HCT116 (cell line): ENCODE data around the gene OFD1. TPM values are rescaled to one million over a fixed set of nuclear protein-coding genes. Genes with fewer than 3 reads are reported as not detected.

Source experiments
- ATAC-seq: fragments of 200-7000 bp; cut with Tn5 transposase; 2 replicates; pipeline ENCODE4 v1.9.1; 2020; ENCODE audit warnings: mild to moderate bottlenecking, moderate library complexity
- BruUV-seq: library from RNA; stranded (reverse); fragments of 400-500 nt; replicated peaks from 2 replicates; lab custom pipeline; 2021; lab: Mats Ljungman, UMichigan
- CTCF ChIA-PET: fragments of 300-600 bp; sonication (Branson Sonifier 250); formaldehyde crosslinking; loops from one replicate; lab custom pipeline; 2021; ENCODE audit warnings: antibody characterized with exemption; lab: Charles Lee
- POLR2A ChIA-PET: fragments of 300-600, 350-600 bp; sonication (Branson Sonifier 250); formaldehyde crosslinking; loops from one replicate; lab custom pipeline; 2021; ENCODE audit warnings: antibody characterized with exemption; lab: Charles Lee
- RAD21 ChIA-PET, 2 experiments: fragments of 300-600 bp; sonication (Branson Sonifier 250); formaldehyde crosslinking; loops; one replicate each; lab custom pipeline; 2023; ENCODE audit warnings: low total read pairs in 2 of 2; ENCODE audit not compliant: uncharacterized antibody in 2 of 2, unreplicated experiment in 2 of 2, low non-redundant PET in 1 of 2; lab: Charles Lee
- DNase-seq: peaks from one replicate; pipeline ENCODE4 v3.0.0-alpha.2; 2010; ENCODE audit warnings: low read depth, low spot score
- H2AFZ ChIP-seq: fragments of 200-600 bp; shearing (Covaris generic), sonication (generic); 2 replicates; pipeline ENCODE4 v1.6.1; 2017; ENCODE audit warnings: low read depth, mixed run types, mixed read lengths, antibody characterized with exemption, low read length; ENCODE audit not compliant: poor library complexity, severe bottlenecking
- H3K27ac ChIP-seq: 2 replicates; pipeline ENCODE4 v1.5.1; 2012; ENCODE audit warnings: low read depth, low read length
- H3K27me3 ChIP-seq: fragments of 200-600 bp; sonication (generic); 2 replicates; pipeline ENCODE4 v1.6.1; 2016; ENCODE audit warnings: mixed run types, low read length, mixed read lengths; ENCODE audit not compliant: insufficient read depth
- H3K36me3 ChIP-seq, 2 experiments: fragments of 200-500 bp in 1 of 2; fragments of 200-600 bp in 1 of 2; sonication (Bioruptor generic) in 1 of 2; sonication (generic) in 1 of 2; 2 replicates each; pipeline versions ENCODE4 v1.5.1 to v1.6.1; 2014 to 2016; ENCODE audit warnings: low read length in 2 of 2, inconsistent platforms in 1 of 2, mixed read lengths in 1 of 2, mixed run types in 1 of 2; ENCODE audit not compliant: insufficient read depth in 2 of 2, control insufficient read depth in 1 of 2
- H3K4me1 ChIP-seq, 2 experiments: fragments of 200-600 bp in 1 of 2; sonication (generic) in 1 of 2; 2 replicates each; pipeline versions ENCODE4 v1.5.1 to v1.6.1; 2012 to 2017; ENCODE audit warnings: low read length in 2 of 2, inconsistent platforms in 1 of 2, mild to moderate bottlenecking in 1 of 2, mixed read lengths in 1 of 2, mixed run types in 1 of 2, moderate library complexity in 1 of 2; ENCODE audit not compliant: insufficient read depth in 2 of 2, control insufficient read depth in 1 of 2
- H3K4me2 ChIP-seq: fragments of 200-600 bp; sonication (generic); 2 replicates; pipeline ENCODE4 v1.6.1; 2017; ENCODE audit warnings: mixed run types, low read length, mixed read lengths
- H3K4me3 ChIP-seq, 2 experiments: fragments of 200-600 bp in 1 of 2; sonication (generic) in 1 of 2; replicated peaks in 1 of 2; 2 replicates each; pipeline ENCODE4 v1.5.1; 2011 to 2016; ENCODE audit warnings: low read length in 2 of 2, control low read depth in 1 of 2, low read depth in 1 of 2, mild to moderate bottlenecking in 1 of 2, mixed read lengths in 1 of 2, mixed run types in 1 of 2
- H3K79me2 ChIP-seq: fragments of 200-600 bp; sonication (generic); 2 replicates; pipeline ENCODE4 v1.6.1; 2017; ENCODE audit warnings: mild to moderate bottlenecking, mixed run types, low read length, moderate library complexity, mixed read lengths; ENCODE audit not compliant: insufficient read depth
- H3K9ac ChIP-seq: fragments of 200-600 bp; sonication (generic); 2 replicates; pipeline ENCODE4 v1.6.1; 2016; ENCODE audit warnings: low read length, mixed read lengths
- H3K9me2 ChIP-seq: fragments of 200-600 bp; sonication (generic), shearing (Covaris generic); 2 replicates; pipeline ENCODE4 v1.6.1; 2017; ENCODE audit warnings: mixed run types, mild to moderate bottlenecking, moderate library complexity; ENCODE audit not compliant: insufficient read depth
- H3K9me3 ChIP-seq, 2 experiments: fragments of 200-500 bp in 1 of 2; fragments of 200-600 bp in 1 of 2; sonication (Bioruptor generic) in 1 of 2; sonication (generic) in 1 of 2; 2 replicates each; pipeline ENCODE4 v1.6.1; 2014 to 2017; ENCODE audit warnings: low read length in 2 of 2, mixed read lengths in 2 of 2, inconsistent platforms in 1 of 2, low read depth in 1 of 2, mild to moderate bottlenecking in 1 of 2, mixed run types in 1 of 2, moderate library complexity in 1 of 2; ENCODE audit not compliant: control insufficient read depth in 1 of 2, insufficient read depth in 1 of 2
- H4K20me1 ChIP-seq: fragments of 200-600 bp; sonication (generic), shearing (Covaris generic); 2 replicates; pipeline ENCODE4 v1.6.1; 2017; ENCODE audit warnings: mixed run types, mild to moderate bottlenecking, moderate library complexity; ENCODE audit not compliant: insufficient read depth
- CBX3 ChIP-seq: IDR thresholded peaks from 2 replicates; pipeline ENCODE4 v1.6.1; 2012; ENCODE audit warnings: low read depth
- CEBPB ChIP-seq: IDR thresholded peaks from 2 replicates; pipeline ENCODE4 v1.6.1; 2012; ENCODE audit warnings: low read depth
- EGR1 ChIP-seq: IDR thresholded peaks from 2 replicates; pipeline ENCODE4 v1.6.1; 2012; ENCODE audit warnings: low read depth
- ELF1 ChIP-seq: IDR thresholded peaks from 2 replicates; pipeline ENCODE4 v1.6.1; 2012; ENCODE audit warnings: low read depth, borderline replicate concordance
- EZH2 ChIP-seq: fragments of 200-600 bp; sonication (generic); IDR thresholded peaks from 2 replicates; pipeline ENCODE4 v1.6.1; 2017; ENCODE audit warnings: antibody characterized with exemption, mixed run types
- EZH2phosphoT487 ChIP-seq: fragments of 200-600 bp; IDR thresholded peaks from 2 replicates; pipeline ENCODE4 v1.6.1; 2018; ENCODE audit warnings: antibody characterized with exemption, borderline replicate concordance
- FOSL1 ChIP-seq: IDR thresholded peaks from 2 replicates; pipeline ENCODE4 v1.6.1; 2012; ENCODE audit warnings: low read depth
- JUND ChIP-seq: IDR thresholded peaks from 2 replicates; pipeline ENCODE4 v1.6.1; 2012
- MAX ChIP-seq: IDR thresholded peaks from 2 replicates; pipeline ENCODE4 v1.6.1; 2012
- POLR2A ChIP-seq: IDR thresholded peaks from 2 replicates; pipeline ENCODE4 v1.7.0; 2011; ENCODE audit warnings: borderline replicate concordance; ENCODE audit not compliant: insufficient read depth, insufficient read length; ENCODE audit errors: extremely low read depth
- POLR2AphosphoS5 ChIP-seq: IDR thresholded peaks from 2 replicates; pipeline ENCODE4 v1.6.1; 2011; ENCODE audit warnings: mild to moderate bottlenecking, low read depth, low read length, moderate library complexity
- RAD21 ChIP-seq: IDR thresholded peaks from 2 replicates; pipeline ENCODE4 v1.6.1; 2012; ENCODE audit warnings: low read depth, mild to moderate bottlenecking
- SIN3A ChIP-seq: IDR thresholded peaks from 2 replicates; pipeline ENCODE4 v1.6.1; 2012; ENCODE audit warnings: low read depth
- SP1 ChIP-seq: IDR thresholded peaks from 2 replicates; pipeline ENCODE4 v1.6.1; 2012; ENCODE audit warnings: low read depth
- SRF ChIP-seq: IDR thresholded peaks from 2 replicates; pipeline ENCODE4 v1.6.1; 2012; ENCODE audit warnings: low read depth
- YY1 ChIP-seq: IDR thresholded peaks from 2 replicates; pipeline ENCODE4 v1.6.1; 2011; ENCODE audit warnings: low read length, low read depth, moderate library complexity, mild to moderate bottlenecking; ENCODE audit not compliant: insufficient replicate concordance; ENCODE audit errors: extremely low read depth
- ZFX ChIP-seq: fragments of 450-650 bp; IDR thresholded peaks from 2 replicates; pipeline ENCODE4 v1.6.1; 2017
- ZNF274 ChIP-seq: fragments of 200-500 bp; sonication (Bioruptor generic); IDR thresholded peaks from 2 replicates; pipeline ENCODE4 v1.6.1; 2014; ENCODE audit warnings: mild to moderate bottlenecking, low read depth, low read length, inconsistent platforms
- intact Hi-C: fragments of 100-400 bp; cut with micrococcal nuclease; formaldehyde crosslinking; loops from 2 replicates; pipeline ENCODE4 v1.10.0; 2022
- total RNA-seq: library from RNA; stranded (reverse); gene quantifications from one replicate; pipeline ENCODE4 v1.2.1, GENCODE V29; 2021; ENCODE audit not compliant: unreplicated experiment
- TF ChIP-seq, protein P1 (sequence below): IDR thresholded peaks from 2 replicates; pipeline ENCODE4 v1.6.1; 2012; ENCODE audit warnings: low read depth
- TF ChIP-seq, protein P2 (sequence below), 3 experiments: fragments of 200-600 bp in 1 of 3; sonication (generic) in 1 of 3; IDR thresholded peaks in 2 of 3; conservative IDR thresholded peaks in 1 of 3; 2 replicates each; pipeline ENCODE4 v1.5.1; 2012 to 2017; ENCODE audit warnings: low read depth in 2 of 3, low read length in 2 of 3, antibody characterized with exemption in 1 of 3, borderline replicate concordance in 1 of 3, control low read depth in 1 of 3, mild to moderate bottlenecking in 1 of 3, mixed read lengths in 1 of 3, mixed run types in 1 of 3, moderate library complexity in 1 of 3; ENCODE audit not compliant: insufficient read depth in 1 of 3
- TF ChIP-seq, protein P3 (sequence below): IDR thresholded peaks from 2 replicates; pipeline ENCODE4 v1.6.1; 2012

OFD1 gene
- total RNA-seq, 1 experiment from 2014 or later = 18.0 TPM

DNA sequence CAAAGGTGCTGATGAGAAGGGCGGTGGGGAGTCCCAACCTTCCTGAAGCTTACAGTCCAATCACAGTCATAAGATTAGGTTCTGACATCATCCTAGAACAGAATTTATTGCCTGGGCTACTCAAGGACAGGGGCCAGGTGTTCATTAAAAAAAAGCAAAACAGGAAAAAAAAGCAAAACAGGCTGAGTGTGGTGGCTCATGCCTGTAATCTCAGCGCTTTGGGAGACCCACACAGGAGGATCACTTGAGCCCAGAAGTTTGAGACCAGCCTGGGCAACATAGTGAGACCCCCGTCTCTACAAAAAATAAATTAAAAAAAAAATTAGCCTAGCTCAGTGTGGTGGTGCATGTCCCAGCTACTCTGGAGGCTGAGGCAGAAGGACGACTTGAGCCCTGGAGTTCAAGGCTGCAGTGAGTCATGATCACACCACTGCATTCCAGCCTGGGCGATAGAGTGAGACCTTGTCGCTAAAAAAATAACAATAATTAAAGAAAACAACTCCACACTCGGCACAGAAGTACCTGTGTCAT is 42.6 kb upstream of the OFD1 start:
- no peak for DNase-seq
- Histone ChIP-seq H3K27me3 (no peaks in the 10 kb centered on the region), H3K4me3 (peak overlapping the region; percentile 13 to 31; a peak in 2 of 4 replicates), H3K9me3 (no peaks in the 10 kb centered on the region), H3K79me2 (peaks cover 76% of the 10 kb centered on the region), H3K9ac (peak overlapping the region; percentile 34), H4K20me1 (0 out of 2 replicates have a peak, but pooled peaks cover 4% of the 10 kb centered on the region), H3K27ac (peak overlapping the region; percentile 73), H3K4me2 (peak overlapping the region; percentile 87), H3K9me2 (no peaks in the 10 kb centered on the region), H3K36me3 (no peaks in the 10 kb centered on the region), H3K4me1 (peaks cover 40 to 56% of the 10 kb centered on the region in 2 experiments), H2AFZ (no peak overlapping the region)
- peak; percentile 56 for ATAC-seq
- ChIA-PET POLR2A (no interaction called here), CTCF (interaction anchor here (1.7 kb wide), 2 partner anchors 33 to 185 kb away, joined by 5 to 7 read pairs; no protein-coding TSS in a partner anchor), RAD21 (no interaction called here)
- intact Hi-C loops = loop anchor here (2.0 to 5.0 kb wide), 2 partner anchors 33 to 40 kb away; partner anchors contain the start of genes OFD1 and TRAPPC2
- no TSS peak for BruUV-seq
- TF ChIP-seq SRF (no peak), ELF1 (no peak), RAD21 (no peak), EZH2 (no peak), POLR2AphosphoS5 (no peak), CBX3 (no peak), ZNF274 (no peak), FOSL1 (peak; percentile 39; the same call in 1 of the 2 replicates), CEBPB (no peak), ZFX (no peak), EGR1 (no peak), SP1 (peak; percentile 19; the same call in 1 of the 2 replicates), POLR2A (no peak), SIN3A (no peak), MAX (no peak), YY1 (no peak), JUND (peak; percentile 26), EZH2phosphoT487 (no peak)
- TF ChIP-seq, protein P1, sequence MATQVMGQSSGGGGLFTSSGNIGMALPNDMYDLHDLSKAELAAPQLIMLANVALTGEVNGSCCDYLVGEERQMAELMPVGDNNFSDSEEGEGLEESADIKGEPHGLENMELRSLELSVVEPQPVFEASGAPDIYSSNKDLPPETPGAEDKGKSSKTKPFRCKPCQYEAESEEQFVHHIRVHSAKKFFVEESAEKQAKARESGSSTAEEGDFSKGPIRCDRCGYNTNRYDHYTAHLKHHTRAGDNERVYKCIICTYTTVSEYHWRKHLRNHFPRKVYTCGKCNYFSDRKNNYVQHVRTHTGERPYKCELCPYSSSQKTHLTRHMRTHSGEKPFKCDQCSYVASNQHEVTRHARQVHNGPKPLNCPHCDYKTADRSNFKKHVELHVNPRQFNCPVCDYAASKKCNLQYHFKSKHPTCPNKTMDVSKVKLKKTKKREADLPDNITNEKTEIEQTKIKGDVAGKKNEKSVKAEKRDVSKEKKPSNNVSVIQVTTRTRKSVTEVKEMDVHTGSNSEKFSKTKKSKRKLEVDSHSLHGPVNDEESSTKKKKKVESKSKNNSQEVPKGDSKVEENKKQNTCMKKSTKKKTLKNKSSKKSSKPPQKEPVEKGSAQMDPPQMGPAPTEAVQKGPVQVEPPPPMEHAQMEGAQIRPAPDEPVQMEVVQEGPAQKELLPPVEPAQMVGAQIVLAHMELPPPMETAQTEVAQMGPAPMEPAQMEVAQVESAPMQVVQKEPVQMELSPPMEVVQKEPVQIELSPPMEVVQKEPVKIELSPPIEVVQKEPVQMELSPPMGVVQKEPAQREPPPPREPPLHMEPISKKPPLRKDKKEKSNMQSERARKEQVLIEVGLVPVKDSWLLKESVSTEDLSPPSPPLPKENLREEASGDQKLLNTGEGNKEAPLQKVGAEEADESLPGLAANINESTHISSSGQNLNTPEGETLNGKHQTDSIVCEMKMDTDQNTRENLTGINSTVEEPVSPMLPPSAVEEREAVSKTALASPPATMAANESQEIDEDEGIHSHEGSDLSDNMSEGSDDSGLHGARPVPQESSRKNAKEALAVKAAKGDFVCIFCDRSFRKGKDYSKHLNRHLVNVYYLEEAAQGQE = no peak
- TF ChIP-seq, protein P2, sequence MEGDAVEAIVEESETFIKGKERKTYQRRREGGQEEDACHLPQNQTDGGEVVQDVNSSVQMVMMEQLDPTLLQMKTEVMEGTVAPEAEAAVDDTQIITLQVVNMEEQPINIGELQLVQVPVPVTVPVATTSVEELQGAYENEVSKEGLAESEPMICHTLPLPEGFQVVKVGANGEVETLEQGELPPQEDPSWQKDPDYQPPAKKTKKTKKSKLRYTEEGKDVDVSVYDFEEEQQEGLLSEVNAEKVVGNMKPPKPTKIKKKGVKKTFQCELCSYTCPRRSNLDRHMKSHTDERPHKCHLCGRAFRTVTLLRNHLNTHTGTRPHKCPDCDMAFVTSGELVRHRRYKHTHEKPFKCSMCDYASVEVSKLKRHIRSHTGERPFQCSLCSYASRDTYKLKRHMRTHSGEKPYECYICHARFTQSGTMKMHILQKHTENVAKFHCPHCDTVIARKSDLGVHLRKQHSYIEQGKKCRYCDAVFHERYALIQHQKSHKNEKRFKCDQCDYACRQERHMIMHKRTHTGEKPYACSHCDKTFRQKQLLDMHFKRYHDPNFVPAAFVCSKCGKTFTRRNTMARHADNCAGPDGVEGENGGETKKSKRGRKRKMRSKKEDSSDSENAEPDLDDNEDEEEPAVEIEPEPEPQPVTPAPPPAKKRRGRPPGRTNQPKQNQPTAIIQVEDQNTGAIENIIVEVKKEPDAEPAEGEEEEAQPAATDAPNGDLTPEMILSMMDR (IDR thresholded peaks at IDR 0.05 in 2 of 3, conservative IDR thresholded peaks at IDR 0.05 in 1 of 3; ENCODE audit: borderline replicate concordance in 1 of 3, insufficient read depth in 1 of 3, low read depth in 2 of 3, low read length in 2 of 3) = no peak
- TF ChIP-seq, protein P3, sequence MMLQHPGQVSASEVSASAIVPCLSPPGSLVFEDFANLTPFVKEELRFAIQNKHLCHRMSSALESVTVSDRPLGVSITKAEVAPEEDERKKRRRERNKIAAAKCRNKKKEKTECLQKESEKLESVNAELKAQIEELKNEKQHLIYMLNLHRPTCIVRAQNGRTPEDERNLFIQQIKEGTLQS = no peak
